Measurements from ENCODE around the gene IL23A. TPM values are rescaled to one million over a fixed set of nuclear protein-coding genes. Genes with fewer than 3 reads are reported as not detected.

IL23A gene
- total and polyA plus RNA-seq, 2 of the 13 experiments (the other 11 are each of a cell fraction or from before 2014, with no cell fraction given), result 0.33 to 0.35 TPM

DNA sequence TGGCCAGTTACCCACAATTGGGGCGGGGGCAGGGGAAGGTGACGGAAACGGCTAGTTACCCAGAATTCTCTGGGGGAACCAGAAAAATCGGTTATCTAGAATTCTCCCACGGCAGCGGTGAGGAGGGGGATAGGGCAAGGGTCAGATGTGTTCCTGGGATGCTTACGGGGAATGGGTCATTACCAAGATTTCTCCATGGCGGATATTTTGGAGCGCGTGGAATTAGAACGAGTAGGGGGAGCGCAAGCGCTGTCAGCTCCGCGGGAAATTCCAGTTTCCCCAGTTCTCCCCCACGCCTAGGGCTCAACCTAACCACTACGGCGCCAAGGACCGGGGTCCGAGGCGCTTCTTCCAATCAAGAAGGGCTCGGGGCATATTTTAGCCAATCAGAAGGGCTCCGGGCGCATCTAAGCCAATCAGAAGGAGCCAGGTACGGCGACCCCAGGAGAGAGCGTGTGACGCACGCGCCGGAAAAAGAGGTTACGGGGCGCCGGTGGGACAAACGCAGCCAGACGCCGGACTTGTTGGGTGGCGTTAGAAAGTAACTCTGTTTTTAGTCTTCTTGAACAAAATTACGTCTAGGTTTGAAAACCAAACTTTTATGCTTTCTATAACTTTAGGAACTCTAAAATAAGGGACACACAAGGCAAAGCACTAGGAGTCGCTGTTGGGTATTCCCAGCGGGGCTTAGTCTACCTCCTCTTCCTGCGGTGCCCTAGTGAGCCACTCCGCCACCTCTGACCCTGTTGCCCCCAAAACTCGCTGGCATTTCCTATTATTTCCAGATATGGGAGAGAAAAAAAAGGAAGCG lies 4.8 kb upstream of the IL23A start, which contains the start of gene PAN2 (continued):
- TF ChIP-seq, protein P1, sequence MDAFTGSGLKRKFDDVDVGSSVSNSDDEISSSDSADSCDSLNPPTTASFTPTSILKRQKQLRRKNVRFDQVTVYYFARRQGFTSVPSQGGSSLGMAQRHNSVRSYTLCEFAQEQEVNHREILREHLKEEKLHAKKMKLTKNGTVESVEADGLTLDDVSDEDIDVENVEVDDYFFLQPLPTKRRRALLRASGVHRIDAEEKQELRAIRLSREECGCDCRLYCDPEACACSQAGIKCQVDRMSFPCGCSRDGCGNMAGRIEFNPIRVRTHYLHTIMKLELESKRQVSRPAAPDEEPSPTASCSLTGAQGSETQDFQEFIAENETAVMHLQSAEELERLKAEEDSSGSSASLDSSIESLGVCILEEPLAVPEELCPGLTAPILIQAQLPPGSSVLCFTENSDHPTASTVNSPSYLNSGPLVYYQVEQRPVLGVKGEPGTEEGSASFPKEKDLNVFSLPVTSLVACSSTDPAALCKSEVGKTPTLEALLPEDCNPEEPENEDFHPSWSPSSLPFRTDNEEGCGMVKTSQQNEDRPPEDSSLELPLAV (CRISPR knock-in tag; conservative IDR thresholded peaks at IDR 0.05; ENCODE audit: low read depth), result no peak
- 0 out of 2 replicates have a peak, but pooled peaks have one; percentile 37 for TF ChIP-seq KDM5B (CRISPR knock-in tag; IDR thresholded peaks at IDR 0.05; ENCODE audit: borderline replicate concordance)
- peak; percentile 23; the same call in 1 of the 2 replicates for TF ChIP-seq BCL6 (CRISPR knock-in tag; IDR thresholded peaks at IDR 0.05)
- TF ChIP-seq, protein P2, sequence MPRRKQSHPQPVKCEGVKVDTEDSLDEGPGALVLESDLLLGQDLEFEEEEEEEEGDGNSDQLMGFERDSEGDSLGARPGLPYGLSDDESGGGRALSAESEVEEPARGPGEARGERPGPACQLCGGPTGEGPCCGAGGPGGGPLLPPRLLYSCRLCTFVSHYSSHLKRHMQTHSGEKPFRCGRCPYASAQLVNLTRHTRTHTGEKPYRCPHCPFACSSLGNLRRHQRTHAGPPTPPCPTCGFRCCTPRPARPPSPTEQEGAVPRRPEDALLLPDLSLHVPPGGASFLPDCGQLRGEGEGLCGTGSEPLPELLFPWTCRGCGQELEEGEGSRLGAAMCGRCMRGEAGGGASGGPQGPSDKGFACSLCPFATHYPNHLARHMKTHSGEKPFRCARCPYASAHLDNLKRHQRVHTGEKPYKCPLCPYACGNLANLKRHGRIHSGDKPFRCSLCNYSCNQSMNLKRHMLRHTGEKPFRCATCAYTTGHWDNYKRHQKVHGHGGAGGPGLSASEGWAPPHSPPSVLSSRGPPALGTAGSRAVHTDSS (CRISPR knock-in tag; conservative IDR thresholded peaks at IDR 0.05), result no peak
- TF ChIP-seq, protein P3, sequence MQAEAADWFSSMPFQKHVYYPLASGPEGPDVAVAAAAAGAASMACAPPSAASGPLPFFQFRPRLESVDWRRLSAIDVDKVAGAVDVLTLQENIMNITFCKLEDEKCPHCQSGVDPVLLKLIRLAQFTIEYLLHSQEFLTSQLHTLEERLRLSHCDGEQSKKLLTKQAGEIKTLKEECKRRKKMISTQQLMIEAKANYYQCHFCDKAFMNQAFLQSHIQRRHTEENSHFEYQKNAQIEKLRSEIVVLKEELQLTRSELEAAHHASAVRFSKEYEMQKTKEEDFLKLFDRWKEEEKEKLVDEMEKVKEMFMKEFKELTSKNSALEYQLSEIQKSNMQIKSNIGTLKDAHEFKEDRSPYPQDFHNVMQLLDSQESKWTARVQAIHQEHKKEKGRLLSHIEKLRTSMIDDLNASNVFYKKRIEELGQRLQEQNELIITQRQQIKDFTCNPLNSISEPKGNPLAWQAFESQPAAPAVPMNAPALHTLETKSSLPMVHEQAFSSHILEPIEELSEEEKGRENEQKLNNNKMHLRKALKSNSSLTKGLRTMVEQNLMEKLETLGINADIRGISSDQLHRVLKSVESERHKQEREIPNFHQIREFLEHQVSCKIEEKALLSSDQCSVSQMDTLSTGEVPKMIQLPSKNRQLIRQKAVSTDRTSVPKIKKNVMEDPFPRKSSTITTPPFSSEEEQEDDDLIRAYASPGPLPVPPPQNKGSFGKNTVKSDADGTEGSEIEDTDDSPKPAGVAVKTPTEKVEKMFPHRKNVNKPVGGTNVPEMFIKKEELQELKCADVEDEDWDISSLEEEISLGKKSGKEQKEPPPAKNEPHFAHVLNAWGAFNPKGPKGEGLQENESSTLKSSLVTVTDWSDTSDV (CRISPR knock-in tag; IDR thresholded peaks at IDR 0.05), result 0 out of 2 replicates have a peak, but pooled peaks have one; percentile 56
- peak; percentile 78; the same call in 1 of the 2 replicates for TF ChIP-seq RNF2 (conservative IDR thresholded peaks at IDR 0.05; ENCODE audit: low read depth)
- TF ChIP-seq, protein P4, sequence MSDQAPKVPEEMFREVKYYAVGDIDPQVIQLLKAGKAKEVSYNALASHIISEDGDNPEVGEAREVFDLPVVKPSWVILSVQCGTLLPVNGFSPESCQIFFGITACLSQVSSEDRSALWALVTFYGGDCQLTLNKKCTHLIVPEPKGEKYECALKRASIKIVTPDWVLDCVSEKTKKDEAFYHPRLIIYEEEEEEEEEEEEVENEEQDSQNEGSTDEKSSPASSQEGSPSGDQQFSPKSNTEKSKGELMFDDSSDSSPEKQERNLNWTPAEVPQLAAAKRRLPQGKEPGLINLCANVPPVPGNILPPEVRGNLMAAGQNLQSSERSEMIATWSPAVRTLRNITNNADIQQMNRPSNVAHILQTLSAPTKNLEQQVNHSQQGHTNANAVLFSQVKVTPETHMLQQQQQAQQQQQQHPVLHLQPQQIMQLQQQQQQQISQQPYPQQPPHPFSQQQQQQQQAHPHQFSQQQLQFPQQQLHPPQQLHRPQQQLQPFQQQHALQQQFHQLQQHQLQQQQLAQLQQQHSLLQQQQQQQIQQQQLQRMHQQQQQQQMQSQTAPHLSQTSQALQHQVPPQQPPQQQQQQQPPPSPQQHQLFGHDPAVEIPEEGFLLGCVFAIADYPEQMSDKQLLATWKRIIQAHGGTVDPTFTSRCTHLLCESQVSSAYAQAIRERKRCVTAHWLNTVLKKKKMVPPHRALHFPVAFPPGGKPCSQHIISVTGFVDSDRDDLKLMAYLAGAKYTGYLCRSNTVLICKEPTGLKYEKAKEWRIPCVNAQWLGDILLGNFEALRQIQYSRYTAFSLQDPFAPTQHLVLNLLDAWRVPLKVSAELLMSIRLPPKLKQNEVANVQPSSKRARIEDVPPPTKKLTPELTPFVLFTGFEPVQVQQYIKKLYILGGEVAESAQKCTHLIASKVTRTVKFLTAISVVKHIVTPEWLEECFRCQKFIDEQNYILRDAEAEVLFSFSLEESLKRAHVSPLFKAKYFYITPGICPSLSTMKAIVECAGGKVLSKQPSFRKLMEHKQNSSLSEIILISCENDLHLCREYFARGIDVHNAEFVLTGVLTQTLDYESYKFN (CRISPR knock-in tag; conservative IDR thresholded peaks at IDR 0.05), result peak; percentile 45
- TF ChIP-seq NR2F6 (IDR thresholded peaks at IDR 0.05), result peak; percentile 37
- TF ChIP-seq NR2F6 (CRISPR knock-in tag; IDR thresholded peaks at IDR 0.05), result peak; percentile 41
- 0 out of 2 replicates have a peak, but pooled peaks have one; percentile 17 for TF ChIP-seq ETV6 (CRISPR knock-in tag; conservative IDR thresholded peaks at IDR 0.05)
- peak; percentile 74 for TF ChIP-seq SPEN (CRISPR knock-in tag; IDR thresholded peaks at IDR 0.05; ENCODE audit: low read depth)
- TF ChIP-seq ETV5 (CRISPR knock-in tag; IDR thresholded peaks at IDR 0.05; ENCODE audit: borderline replicate concordance), result peak; percentile 72; the same call in 1 of the 2 replicates
- TF ChIP-seq ZNF709 (CRISPR knock-in tag; IDR thresholded peaks at IDR 0.05), result peak; percentile 77; the same call in 1 of the 2 replicates
- peak; percentile 51; the same call in 1 of the 2 replicates for TF ChIP-seq ZNF501 (CRISPR knock-in tag; IDR thresholded peaks at IDR 0.05)
- peak in 1 of 2 experiments; percentile 59; a peak in 1 of 4 replicates for TF ChIP-seq NR2F1 (CRISPR knock-in tag; IDR thresholded peaks at IDR 0.05)

Measured in HepG2 (cell line).